ENCODE results near the gene SGSM2.

GRCh38 chr17:2346475-2346874, 9.2 kb downstream of the SGSM2 start:
- TF ChIP-seq CTCF (optimal IDR thresholded peaks at IDR 0.05 in 1 of 3, IDR thresholded peaks at IDR 0.05 in 1 of 3, conservative IDR thresholded peaks at IDR 0.05 in 1 of 3; ENCODE audit: extremely low read depth in 1 of 3, insufficient read depth in 2 of 3, low read length in 3 of 3) (no peak), EZH2 (IDR thresholded peaks at IDR 0.05; ENCODE audit: low read length) (no peak)

Measured in keratinocyte (primary cell).